SK-N-SH (cell line): ENCODE measurements around the gene KCTD8. TPM values are rescaled to one million over a fixed set of nuclear protein-coding genes. Genes with fewer than 3 reads are reported as not detected.

ENCODE experiments used
- CTCF ChIA-PET: fragments of 300-600, 350-600 bp; formaldehyde crosslinking; extraction: SDS; loops from one replicate; lab custom pipeline; 2021; lab: Yijun Ruan, JAX
- POLR2A ChIA-PET: fragments of 350-600 bp; sonication (Branson Sonifier 250); formaldehyde crosslinking; extraction: SDS; loops from one replicate; lab custom pipeline; 2020; ENCODE audit warnings: antibody characterized with exemption, inconsistent platforms; lab: Yijun Ruan, JAX
- DNase-seq: peaks from one replicate; pipeline ENCODE4 v3.0.0; 2012
- H2AFZ ChIP-seq: fragments of 200-600 bp; sonication (generic); 2 replicates; pipeline ENCODE4 v1.8.1; 2016; ENCODE audit warnings: antibody characterized with exemption, mild to moderate bottlenecking, low read depth
- H3F3A ChIP-seq: fragments of 200-600 bp; sonication (generic); replicated peaks from 2 replicates; pipeline ENCODE3; 2016; ENCODE audit warnings: antibody characterized with exemption, mild to moderate bottlenecking; ENCODE audit not compliant: insufficient read depth
- H3K27ac ChIP-seq, 2 experiments: fragments of 200-500 bp in 1 of 2; fragments of 200-600 bp in 1 of 2; sonication (Bioruptor generic) in 1 of 2; sonication (generic), shearing (Covaris generic) in 1 of 2; 2 replicates each; pipeline versions ENCODE4 v1.5.1 to v1.6.1; 2014 to 2016; ENCODE audit warnings: low read depth in 2 of 2, inconsistent platforms in 1 of 2, low read length in 1 of 2, mild to moderate bottlenecking in 1 of 2, mixed read lengths in 1 of 2
- H3K27me3 ChIP-seq: fragments of 200-600 bp; sonication (generic), shearing (Covaris generic); 2 replicates; pipeline ENCODE4 v1.6.1; 2016; ENCODE audit warnings: mixed run types; ENCODE audit not compliant: insufficient read depth
- H3K36me3 ChIP-seq, 2 experiments: fragments of 200-500 bp in 1 of 2; fragments of 200-600 bp in 1 of 2; sonication (Bioruptor generic) in 1 of 2; sonication (generic) in 1 of 2; replicated peaks in 1 of 2; 2 replicates each; pipeline versions ENCODE3 to v1.5.1; 2014 to 2016; ENCODE audit warnings: low read length in 1 of 2, mild to moderate bottlenecking in 1 of 2; ENCODE audit not compliant: insufficient read depth in 2 of 2, control insufficient read depth in 1 of 2
- H3K4me1 ChIP-seq, 2 experiments: fragments of 200-500 bp in 1 of 2; fragments of 200-600 bp in 1 of 2; sonication (Bioruptor generic) in 1 of 2; sonication (generic), shearing (Covaris generic) in 1 of 2; 2 replicates each; pipeline versions ENCODE4 v1.5.1 to v1.6.1; 2014 to 2016; ENCODE audit warnings: low read depth in 1 of 2, low read length in 1 of 2, mixed run types in 1 of 2; ENCODE audit not compliant: insufficient read depth in 2 of 2, control insufficient read depth in 1 of 2
- H3K4me2 ChIP-seq: fragments of 200-600 bp; sonication (generic), shearing (Covaris generic); 2 replicates; pipeline ENCODE4 v1.6.1; 2017; ENCODE audit warnings: mixed run types
- H3K4me3 ChIP-seq, 2 experiments: fragments of 200-500 bp in 1 of 2; fragments of 200-600 bp in 1 of 2; sonication (Bioruptor generic) in 1 of 2; sonication (generic), shearing (Covaris generic) in 1 of 2; 2 replicates each; pipeline versions ENCODE4 v1.5.1 to v1.8.1; 2014 to 2016; ENCODE audit warnings: low read depth in 2 of 2, inconsistent platforms in 1 of 2, low read length in 1 of 2, mild to moderate bottlenecking in 1 of 2, mixed read lengths in 1 of 2, moderate library complexity in 1 of 2
- H3K79me2 ChIP-seq: fragments of 200-600 bp; sonication (generic); 2 replicates; pipeline ENCODE4 v1.8.1; 2017; ENCODE audit warnings: mild to moderate bottlenecking; ENCODE audit not compliant: insufficient read depth
- H3K9ac ChIP-seq: fragments of 200-600 bp; sonication (generic); 2 replicates; pipeline ENCODE4 v1.6.1; 2017; ENCODE audit warnings: mixed run types
- H3K9me2 ChIP-seq: fragments of 200-600 bp; sonication (generic); 2 replicates; pipeline ENCODE4 v1.6.1; 2017; ENCODE audit warnings: mixed run types
- H3K9me3 ChIP-seq: fragments of 200-600 bp; sonication (generic); 2 replicates; pipeline ENCODE4 v1.6.1; 2017; ENCODE audit warnings: mixed run types, mild to moderate bottlenecking, moderate library complexity
- H4K20me1 ChIP-seq: fragments of 200-600 bp; sonication (generic); 2 replicates; pipeline ENCODE4 v1.6.1; 2017; ENCODE audit warnings: mild to moderate bottlenecking, mixed run types; ENCODE audit not compliant: insufficient read depth
- CHD2 ChIP-seq: fragments of 150-350 bp; IDR thresholded peaks from 2 replicates; pipeline ENCODE4 v1.6.1; 2018; ENCODE audit warnings: low read length; ENCODE audit not compliant: partially characterized antibody
- EP300 ChIP-seq, 2 experiments: IDR thresholded peaks; 2 replicates each; pipeline versions ENCODE4 v1.4.0 to v1.6.1; 2012; ENCODE audit warnings: borderline replicate concordance in 1 of 2, low read depth in 1 of 2, low read length in 1 of 2
- FOXM1 ChIP-seq: IDR thresholded peaks from 2 replicates; pipeline ENCODE4 v1.4.0; 2012; ENCODE audit warnings: low read depth, mild to moderate bottlenecking
- IRF3 ChIP-seq: fragments of 150-350 bp; IDR thresholded peaks from 2 replicates; pipeline ENCODE4 v1.6.1; 2016; ENCODE audit warnings: mild to moderate bottlenecking, low read depth, low read length
- JUND ChIP-seq: IDR thresholded peaks from 2 replicates; pipeline ENCODE4 v1.4.0; 2012
- MAX ChIP-seq: IDR thresholded peaks from 2 replicates; pipeline ENCODE4 v1.4.0; 2012; ENCODE audit warnings: low read depth
- MEF2A ChIP-seq: IDR thresholded peaks from 2 replicates; pipeline ENCODE4 v1.4.0; 2012; ENCODE audit warnings: low read depth, borderline replicate concordance
- POLR2AphosphoS5 ChIP-seq: IDR thresholded peaks from 2 replicates; pipeline ENCODE4 v1.6.1; 2012; ENCODE audit warnings: low read depth, low read length
- RFX5 ChIP-seq: IDR thresholded peaks from 2 replicates; pipeline ENCODE4 v1.6.1; 2012; ENCODE audit warnings: mild to moderate bottlenecking, improper control_type of control experiment, low read length
- RXRA ChIP-seq: IDR thresholded peaks from 2 replicates; pipeline ENCODE4 v1.4.0; 2012; ENCODE audit warnings: low read depth, mild to moderate bottlenecking, borderline replicate concordance
- SIN3A ChIP-seq: IDR thresholded peaks from 2 replicates; pipeline ENCODE4 v1.6.1; 2012; ENCODE audit warnings: low read depth, mild to moderate bottlenecking, low read length, moderate library complexity, borderline replicate concordance
- SMC3 ChIP-seq: IDR thresholded peaks from 2 replicates; pipeline ENCODE4 v1.6.1; 2012; ENCODE audit warnings: low read depth, low read length, improper control_type of control experiment
- TAF1 ChIP-seq: IDR thresholded peaks from 2 replicates; pipeline ENCODE4 v1.6.1; 2012; ENCODE audit warnings: low read depth, mild to moderate bottlenecking, low read length, moderate library complexity, borderline replicate concordance
- TCF12 ChIP-seq: IDR thresholded peaks from 2 replicates; pipeline ENCODE4 v1.4.0; 2012
- TEAD4 ChIP-seq: IDR thresholded peaks from 2 replicates; pipeline ENCODE4 v1.4.0; 2012; ENCODE audit warnings: mild to moderate bottlenecking, borderline replicate concordance; ENCODE audit not compliant: insufficient read depth
- USF2 ChIP-seq: fragments of 150-350 bp; IDR thresholded peaks from 2 replicates; pipeline ENCODE4 v1.6.1; 2017; ENCODE audit warnings: antibody characterized with exemption, low read length, low read depth, borderline replicate concordance
- WGBS: methylation state at CpG from one replicate; pipeline ENCODE4 v1.1.6; 2017; ENCODE audit warnings: low lambda C conversion rate; 5-methylcytosine and 5-hydroxymethylcytosine counted together
- polyA plus RNA-seq, 3 experiments: library from polyadenylated mRNA; depleted of rRNA; stranded (reverse); fragments of >200 nt; gene quantifications; 2 replicates each; pipeline ENCODE4 v1.2.3, GENCODE V29; 2012
- TF ChIP-seq, protein P1 (sequence below): IDR thresholded peaks from 2 replicates; pipeline ENCODE4; 2012
- TF ChIP-seq, protein P2 (sequence below): fragments of 200-600 bp; sonication (generic); IDR thresholded peaks from 2 replicates; pipeline ENCODE4 v1.6.1; 2017; ENCODE audit warnings: antibody characterized with exemption, mild to moderate bottlenecking, moderate library complexity
- TF ChIP-seq, protein P3 (sequence below): IDR thresholded peaks from 2 replicates; pipeline ENCODE4 v1.6.1; 2012; ENCODE audit warnings: mild to moderate bottlenecking, low read depth, low read length, moderate library complexity
- TF ChIP-seq, protein P4 (sequence below): IDR thresholded peaks from 2 replicates; pipeline ENCODE4 v1.4.0; 2012; ENCODE audit warnings: low read depth, borderline replicate concordance

KCTD8 gene
- polyA plus RNA-seq, 1 of the 3 experiments (the other 2 are of a cell fraction) = not detected

GRCh38 chr4:44434247-44434646 is 14.4 kb downstream of the KCTD8 start:
- Histone ChIP-seq H2AFZ (no peak overlapping the region), H3F3A (no peaks in the 10 kb centered on the region), H3K36me3 (no peaks in the 10 kb centered on the region), H3K27ac (no peak overlapping the region), H3K79me2 (no peaks in the 10 kb centered on the region), H3K9me3 (no peaks in the 10 kb centered on the region), H3K9ac (no peak overlapping the region), H3K4me2 (no peak overlapping the region), H3K4me3 (no peak overlapping the region), H4K20me1 (no peaks in the 10 kb centered on the region), H3K27me3 (no peaks in the 10 kb centered on the region), H3K9me2 (no peaks in the 10 kb centered on the region), H3K4me1 (no peaks in the 10 kb centered on the region)
- WGBS = 7% methylated on average over 2 of the region's 2 CpGs
- ChIA-PET CTCF (no interaction called here), POLR2A (no interaction called here)
- DNase-seq = no peak
- TF ChIP-seq RFX5 = no peak
- TF ChIP-seq, protein P1, sequence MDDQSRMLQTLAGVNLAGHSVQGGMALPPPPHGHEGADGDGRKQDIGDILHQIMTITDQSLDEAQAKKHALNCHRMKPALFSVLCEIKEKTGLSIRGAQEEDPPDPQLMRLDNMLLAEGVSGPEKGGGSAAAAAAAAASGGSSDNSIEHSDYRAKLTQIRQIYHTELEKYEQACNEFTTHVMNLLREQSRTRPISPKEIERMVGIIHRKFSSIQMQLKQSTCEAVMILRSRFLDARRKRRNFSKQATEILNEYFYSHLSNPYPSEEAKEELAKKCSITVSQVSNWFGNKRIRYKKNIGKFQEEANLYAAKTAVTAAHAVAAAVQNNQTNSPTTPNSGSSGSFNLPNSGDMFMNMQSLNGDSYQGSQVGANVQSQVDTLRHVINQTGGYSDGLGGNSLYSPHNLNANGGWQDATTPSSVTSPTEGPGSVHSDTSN = no peak
- TF ChIP-seq MEF2A = no peak
- no peak for TF ChIP-seq TEAD4
- no peak for TF ChIP-seq SIN3A
- TF ChIP-seq SMC3 = no peak
- no peak for TF ChIP-seq JUND
- TF ChIP-seq, protein P2, sequence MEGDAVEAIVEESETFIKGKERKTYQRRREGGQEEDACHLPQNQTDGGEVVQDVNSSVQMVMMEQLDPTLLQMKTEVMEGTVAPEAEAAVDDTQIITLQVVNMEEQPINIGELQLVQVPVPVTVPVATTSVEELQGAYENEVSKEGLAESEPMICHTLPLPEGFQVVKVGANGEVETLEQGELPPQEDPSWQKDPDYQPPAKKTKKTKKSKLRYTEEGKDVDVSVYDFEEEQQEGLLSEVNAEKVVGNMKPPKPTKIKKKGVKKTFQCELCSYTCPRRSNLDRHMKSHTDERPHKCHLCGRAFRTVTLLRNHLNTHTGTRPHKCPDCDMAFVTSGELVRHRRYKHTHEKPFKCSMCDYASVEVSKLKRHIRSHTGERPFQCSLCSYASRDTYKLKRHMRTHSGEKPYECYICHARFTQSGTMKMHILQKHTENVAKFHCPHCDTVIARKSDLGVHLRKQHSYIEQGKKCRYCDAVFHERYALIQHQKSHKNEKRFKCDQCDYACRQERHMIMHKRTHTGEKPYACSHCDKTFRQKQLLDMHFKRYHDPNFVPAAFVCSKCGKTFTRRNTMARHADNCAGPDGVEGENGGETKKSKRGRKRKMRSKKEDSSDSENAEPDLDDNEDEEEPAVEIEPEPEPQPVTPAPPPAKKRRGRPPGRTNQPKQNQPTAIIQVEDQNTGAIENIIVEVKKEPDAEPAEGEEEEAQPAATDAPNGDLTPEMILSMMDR = no peak
- no peak for TF ChIP-seq RXRA
- TF ChIP-seq, protein P3, sequence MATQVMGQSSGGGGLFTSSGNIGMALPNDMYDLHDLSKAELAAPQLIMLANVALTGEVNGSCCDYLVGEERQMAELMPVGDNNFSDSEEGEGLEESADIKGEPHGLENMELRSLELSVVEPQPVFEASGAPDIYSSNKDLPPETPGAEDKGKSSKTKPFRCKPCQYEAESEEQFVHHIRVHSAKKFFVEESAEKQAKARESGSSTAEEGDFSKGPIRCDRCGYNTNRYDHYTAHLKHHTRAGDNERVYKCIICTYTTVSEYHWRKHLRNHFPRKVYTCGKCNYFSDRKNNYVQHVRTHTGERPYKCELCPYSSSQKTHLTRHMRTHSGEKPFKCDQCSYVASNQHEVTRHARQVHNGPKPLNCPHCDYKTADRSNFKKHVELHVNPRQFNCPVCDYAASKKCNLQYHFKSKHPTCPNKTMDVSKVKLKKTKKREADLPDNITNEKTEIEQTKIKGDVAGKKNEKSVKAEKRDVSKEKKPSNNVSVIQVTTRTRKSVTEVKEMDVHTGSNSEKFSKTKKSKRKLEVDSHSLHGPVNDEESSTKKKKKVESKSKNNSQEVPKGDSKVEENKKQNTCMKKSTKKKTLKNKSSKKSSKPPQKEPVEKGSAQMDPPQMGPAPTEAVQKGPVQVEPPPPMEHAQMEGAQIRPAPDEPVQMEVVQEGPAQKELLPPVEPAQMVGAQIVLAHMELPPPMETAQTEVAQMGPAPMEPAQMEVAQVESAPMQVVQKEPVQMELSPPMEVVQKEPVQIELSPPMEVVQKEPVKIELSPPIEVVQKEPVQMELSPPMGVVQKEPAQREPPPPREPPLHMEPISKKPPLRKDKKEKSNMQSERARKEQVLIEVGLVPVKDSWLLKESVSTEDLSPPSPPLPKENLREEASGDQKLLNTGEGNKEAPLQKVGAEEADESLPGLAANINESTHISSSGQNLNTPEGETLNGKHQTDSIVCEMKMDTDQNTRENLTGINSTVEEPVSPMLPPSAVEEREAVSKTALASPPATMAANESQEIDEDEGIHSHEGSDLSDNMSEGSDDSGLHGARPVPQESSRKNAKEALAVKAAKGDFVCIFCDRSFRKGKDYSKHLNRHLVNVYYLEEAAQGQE = no peak
- no peak for TF ChIP-seq EP300 (IDR thresholded peaks at IDR 0.05; ENCODE audit: borderline replicate concordance in 1 of 2, low read depth in 1 of 2, low read length in 1 of 2)
- TF ChIP-seq TAF1 = no peak
- TF ChIP-seq TCF12 = no peak
- no peak for TF ChIP-seq IRF3
- no peak for TF ChIP-seq POLR2AphosphoS5
- TF ChIP-seq FOXM1 = no peak
- TF ChIP-seq, protein P4, sequence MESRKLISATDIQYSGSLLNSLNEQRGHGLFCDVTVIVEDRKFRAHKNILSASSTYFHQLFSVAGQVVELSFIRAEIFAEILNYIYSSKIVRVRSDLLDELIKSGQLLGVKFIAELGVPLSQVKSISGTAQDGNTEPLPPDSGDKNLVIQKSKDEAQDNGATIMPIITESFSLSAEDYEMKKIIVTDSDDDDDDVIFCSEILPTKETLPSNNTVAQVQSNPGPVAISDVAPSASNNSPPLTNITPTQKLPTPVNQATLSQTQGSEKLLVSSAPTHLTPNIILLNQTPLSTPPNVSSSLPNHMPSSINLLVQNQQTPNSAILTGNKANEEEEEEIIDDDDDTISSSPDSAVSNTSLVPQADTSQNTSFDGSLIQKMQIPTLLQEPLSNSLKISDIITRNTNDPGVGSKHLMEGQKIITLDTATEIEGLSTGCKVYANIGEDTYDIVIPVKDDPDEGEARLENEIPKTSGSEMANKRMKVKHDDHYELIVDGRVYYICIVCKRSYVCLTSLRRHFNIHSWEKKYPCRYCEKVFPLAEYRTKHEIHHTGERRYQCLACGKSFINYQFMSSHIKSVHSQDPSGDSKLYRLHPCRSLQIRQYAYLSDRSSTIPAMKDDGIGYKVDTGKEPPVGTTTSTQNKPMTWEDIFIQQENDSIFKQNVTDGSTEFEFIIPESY = no peak
- TF ChIP-seq MAX = no peak
- TF ChIP-seq USF2 = no peak
- no peak for TF ChIP-seq CHD2
